NCI-H460 (cell line): ENCODE measurements around the gene LDLRAD4. TPM values are rescaled to one million over a fixed set of nuclear protein-coding genes. Genes with fewer than 3 reads are reported as not detected.
A peak's percentile ranks its signal among the peaks of the same experiment; 100 is the strongest.

Source experiments
- DNase-seq: peaks from one replicate; pipeline ENCODE4 v3.0.0-alpha.2; 2016; ENCODE audit warnings: low read depth; ENCODE audit errors: extremely low read depth
- total RNA-seq: library from RNA; depleted of rRNA; stranded (reverse); fragments of >200 nt; shearing (Covaris generic); gene quantifications from 2 replicates; pipeline ENCODE4 v1.2.3, GENCODE V29; 2014

Gene LDLRAD4
- total RNA-seq, 1 experiment from 2014 or later = not detected

DNA sequence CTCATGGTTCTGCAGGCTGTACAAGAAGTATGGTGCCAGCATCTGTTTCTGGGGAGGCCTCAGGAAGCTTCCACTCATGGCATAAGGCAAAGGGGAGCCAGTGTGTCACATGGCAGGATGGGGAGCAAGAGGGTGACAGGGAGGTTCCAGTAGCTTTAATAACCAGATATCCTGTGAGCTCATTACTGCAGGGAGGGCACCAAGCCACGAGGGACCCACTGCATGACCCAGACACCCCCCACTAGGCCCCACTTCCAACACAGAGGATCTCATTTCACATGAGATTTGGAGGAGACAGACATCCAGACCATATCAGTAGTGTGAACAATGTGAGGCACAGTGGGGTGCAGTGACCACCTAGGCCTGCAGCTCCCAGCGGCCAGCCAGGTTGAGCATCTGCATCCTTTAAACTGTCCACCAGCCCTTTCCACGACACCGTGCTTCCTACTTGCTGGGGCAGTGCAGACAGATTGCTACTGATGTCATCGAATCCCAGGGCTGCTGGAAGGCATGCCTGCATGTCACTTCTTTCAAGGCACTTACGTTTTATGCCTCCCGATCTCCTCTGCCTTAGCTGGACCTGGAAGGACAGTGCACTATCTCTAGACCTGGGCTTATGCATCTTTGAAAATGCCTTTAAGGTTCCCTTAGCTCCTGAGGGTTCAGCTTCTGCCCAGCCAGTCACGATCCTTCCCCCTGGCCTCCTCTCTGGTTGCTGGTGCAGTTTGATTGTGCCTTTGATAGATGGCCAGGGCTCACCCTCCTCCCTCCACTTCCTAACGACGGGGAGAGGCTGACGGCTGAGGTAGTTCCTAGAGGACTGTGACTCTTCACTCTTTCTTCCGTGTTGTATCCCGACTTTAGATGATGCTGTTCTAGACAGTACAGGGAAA lies 333.5 kb downstream of the LDLRAD4 start:
- no peak for DNase-seq

DNA sequence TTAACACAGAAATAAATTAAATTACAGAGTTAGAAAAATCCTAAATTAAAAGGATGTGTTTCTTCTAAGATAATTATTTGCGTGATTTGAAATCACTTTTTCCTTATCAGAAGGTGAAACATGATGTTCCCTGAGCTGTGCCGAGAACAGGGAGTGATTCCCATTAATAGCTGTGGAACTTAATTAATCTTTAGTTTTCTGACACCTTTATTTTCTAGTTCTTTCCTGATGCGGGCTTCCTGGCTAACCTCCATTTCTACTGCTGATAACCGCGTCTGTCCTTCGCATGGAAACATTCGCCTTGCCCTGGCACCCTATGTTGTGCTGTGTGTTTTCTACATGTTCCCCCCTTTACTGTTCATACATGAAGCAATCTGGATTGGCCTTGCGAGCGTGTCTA lies 334.9 kb downstream of the LDLRAD4 start:
- no peak for DNase-seq

DNA sequence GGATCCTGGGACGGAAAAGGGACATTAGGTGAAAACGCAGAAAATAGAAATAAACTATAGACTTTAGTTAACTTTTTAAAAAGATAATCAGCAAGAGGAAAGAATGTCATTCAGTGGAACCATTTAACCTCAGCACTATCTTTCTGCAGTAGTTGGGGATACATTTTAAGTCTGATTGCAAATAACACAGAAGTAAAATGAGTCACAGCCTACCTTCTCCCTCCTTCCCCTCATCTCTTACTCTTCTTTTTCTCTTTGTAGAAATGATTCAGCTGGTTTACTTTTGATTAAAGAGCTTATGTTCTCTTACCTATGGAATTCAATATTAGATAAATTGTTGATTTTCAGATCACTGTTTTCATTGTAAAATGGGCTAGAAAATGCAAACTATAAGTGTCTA lies 336.6 kb downstream of the LDLRAD4 start:
- DNase-seq = no peak

DNA sequence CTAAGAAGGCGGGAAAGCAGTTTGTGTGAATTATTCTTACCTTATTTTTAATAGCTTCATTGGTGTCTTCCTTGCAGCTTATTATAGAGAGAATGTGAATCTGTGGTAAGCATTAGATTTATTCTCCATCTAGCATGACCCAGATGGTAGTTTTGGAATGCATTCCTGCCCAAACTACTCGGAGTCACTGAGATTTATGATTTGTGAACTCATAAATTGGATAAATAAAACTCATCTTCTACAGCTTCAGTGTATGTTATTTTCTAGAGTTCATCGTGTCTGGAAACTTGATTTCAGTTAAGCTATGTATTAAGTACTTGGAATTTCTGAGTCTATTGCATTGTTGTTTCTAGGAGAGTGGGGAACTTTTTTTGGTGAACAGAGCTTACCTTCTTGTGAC lies 337.3 kb downstream of the LDLRAD4 start:
- no peak for DNase-seq

DNA sequence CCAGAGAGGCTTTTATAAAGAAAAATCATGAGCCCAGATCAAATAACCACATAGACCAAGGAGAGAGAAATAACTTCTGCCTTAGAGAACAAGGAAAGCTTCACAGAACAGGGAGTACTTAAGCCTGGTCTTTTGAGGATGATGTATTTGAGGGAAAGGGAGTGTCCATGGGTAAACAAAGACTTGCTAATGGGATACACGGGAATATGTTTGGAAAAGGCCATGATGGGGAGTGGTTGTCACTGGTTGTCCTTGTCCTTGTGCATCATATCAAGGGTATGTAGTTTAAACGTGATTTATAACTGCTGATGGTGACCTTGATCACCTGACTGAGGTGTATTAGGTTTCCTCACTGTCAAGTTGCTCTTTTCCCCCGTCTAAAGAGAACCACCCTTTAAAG lies 337.9 kb downstream of the LDLRAD4 start:
- DNase-seq = no peak

DNA sequence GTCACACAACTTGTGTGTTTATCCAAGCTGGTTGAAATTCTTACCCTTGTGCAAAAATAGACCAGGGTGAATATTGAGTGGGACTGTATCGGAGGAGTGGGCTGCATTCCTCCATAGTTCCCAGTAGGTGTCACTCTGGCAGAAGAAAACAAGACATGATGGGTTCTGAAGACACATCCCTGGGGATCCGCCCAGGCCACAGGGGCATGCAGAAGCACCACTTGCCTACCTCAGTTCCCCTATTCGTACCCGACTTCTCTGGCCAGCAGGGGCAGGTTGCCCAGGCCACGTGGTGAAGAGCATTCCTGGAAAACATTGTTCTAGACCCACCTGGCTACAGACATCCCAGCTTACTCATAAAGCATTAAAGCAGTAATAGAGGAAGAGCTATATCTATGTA lies 339.6 kb downstream of the LDLRAD4 start:
- DNase-seq = peak; percentile 9

DNA sequence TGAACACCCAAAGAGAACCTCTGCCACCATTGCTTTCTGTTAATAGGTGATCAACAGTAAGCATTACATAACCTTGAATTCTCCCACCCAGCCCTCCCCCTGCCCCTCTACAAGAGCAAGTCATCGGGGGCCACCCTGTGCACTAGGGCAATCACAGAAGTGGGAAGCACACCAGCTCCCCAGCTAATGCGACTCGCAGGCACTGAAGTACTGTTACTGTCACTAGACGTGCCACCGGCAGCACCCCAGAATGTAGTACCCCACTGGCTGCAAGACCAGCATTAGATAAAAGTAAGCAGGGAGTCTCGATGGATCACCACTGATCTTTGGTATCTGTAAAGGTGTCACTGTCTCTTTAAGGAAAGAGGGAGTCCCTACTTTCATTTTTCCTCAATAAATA lies 340.2 kb downstream of the LDLRAD4 start:
- DNase-seq = no peak

DNA sequence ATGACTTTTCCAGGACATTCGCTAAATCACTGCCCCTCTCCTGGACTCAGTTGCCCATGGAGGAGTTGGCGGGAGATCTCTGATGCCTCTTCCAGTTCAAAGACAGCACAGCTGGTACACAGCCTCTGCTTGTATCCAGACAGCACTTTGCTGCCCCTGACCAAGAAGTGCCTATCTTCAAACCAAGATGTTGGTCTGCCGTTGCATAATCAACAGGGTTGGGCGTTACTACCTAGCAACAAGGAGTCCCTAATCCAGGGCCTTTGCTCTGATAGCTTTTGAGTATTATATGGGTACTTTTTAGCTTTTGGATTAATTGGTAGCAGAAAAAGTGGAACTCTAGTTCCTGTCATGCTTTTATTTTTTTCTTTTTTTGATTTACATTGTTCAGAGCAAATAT lies 341.2 kb downstream of the LDLRAD4 start:
- no peak for DNase-seq

DNA sequence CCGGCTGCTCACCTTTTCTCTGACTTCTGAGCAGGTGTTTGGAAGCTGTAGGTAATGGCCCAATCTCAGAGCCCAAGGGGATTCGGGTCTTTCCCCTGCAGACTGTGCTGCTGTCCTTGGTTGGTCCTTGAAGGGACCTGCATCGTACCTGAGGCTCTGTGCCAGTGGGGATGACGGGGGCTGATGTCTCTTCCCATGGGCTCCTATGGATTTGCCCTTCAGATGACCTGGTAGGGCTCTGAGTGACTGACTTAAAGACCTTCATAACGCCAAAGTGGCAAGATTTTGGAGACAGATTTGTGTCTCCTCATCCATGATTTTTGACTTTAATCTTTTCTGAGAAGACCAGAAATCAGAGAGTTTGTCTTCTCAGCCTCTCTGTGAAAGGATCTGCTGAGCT lies 341.7 kb downstream of the LDLRAD4 start:
- DNase-seq = no peak

DNA sequence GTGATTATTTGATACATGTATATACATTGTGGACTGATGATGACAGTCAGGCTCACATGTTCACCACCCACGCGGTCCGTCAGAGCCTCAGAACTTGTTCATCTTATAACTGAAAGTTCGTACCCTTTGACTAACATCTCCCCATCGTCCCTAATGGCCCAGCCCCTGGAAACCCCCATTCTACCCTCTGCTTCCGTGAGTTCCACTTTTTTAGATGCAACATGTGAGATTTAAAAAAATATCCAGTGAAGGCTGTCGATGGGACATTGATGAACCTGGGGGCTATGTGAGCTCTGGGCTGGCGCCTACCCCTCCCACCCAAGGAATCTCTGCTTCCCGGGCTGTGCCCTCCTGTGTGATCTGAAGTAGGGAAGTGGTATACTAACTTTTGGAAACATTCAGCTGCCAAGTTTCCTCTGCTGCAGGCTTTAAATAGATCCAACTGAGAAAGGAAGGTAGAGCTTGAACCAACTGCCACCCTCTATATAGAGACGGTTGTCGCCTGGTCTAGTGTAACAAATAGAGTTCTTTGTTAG lies 344.0 kb downstream of the LDLRAD4 start:
- no peak for DNase-seq

DNA sequence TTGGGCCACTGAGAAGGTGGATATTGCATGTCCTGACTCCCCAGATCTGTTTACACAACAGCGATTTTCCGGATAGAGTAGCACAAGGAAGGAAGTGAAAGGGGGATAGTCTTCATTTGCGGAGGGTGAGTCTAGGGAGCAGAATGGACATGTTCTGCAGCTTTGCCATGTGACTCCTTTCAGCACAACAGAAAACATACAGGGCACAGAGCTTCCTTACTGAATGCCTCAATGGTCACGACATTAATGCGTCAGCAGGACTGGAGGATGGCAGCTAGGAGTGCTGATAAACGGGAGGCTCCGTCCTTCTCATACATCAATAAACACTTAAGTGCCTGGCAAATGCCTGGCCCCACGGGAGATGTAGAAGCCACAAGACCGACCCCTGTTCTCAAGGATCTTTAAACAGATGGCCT lies 344.8 kb downstream of the LDLRAD4 start:
- DNase-seq = no peak

DNA sequence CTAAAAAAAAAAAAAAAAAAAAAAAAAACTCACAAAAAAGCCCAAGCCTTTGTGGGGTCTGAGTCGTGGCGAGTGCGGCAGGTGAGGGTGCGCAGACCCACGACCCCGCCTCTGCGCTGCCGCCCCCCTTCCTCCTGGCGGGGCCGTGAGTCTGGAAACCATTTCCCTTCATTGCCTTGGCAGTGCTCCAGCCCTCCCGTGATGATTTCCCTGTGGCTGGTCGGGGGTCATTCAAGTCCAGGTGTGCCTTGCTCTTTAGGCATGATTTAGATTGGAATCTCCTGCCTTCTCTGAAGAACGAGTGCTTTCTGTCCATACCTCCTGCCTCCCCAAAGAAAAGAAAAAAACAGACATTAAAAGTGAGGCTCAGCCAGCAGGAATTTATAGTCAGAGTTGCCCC lies 346.0 kb downstream of the LDLRAD4 start:
- no peak for DNase-seq

DNA sequence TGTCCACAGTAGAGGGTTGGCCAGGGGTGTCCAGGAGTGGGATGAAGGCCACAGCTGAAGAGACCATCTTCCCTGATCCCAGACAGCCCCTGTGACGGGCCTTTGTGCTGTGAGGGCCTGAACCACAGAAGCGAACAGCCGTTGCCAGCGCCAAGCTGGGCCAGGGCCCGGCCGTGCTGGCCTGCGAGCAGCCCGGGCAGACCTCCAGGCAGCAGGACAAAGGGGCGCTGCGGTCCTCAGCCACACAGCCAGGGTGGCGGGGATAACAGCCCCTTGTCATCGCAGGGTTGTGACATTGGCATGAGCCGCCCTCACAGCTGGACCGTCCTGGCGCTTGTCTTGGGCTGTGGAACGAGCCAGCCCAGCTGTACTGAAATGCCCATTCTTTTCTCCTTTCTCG lies 346.7 kb downstream of the LDLRAD4 start:
- no peak for DNase-seq

DNA sequence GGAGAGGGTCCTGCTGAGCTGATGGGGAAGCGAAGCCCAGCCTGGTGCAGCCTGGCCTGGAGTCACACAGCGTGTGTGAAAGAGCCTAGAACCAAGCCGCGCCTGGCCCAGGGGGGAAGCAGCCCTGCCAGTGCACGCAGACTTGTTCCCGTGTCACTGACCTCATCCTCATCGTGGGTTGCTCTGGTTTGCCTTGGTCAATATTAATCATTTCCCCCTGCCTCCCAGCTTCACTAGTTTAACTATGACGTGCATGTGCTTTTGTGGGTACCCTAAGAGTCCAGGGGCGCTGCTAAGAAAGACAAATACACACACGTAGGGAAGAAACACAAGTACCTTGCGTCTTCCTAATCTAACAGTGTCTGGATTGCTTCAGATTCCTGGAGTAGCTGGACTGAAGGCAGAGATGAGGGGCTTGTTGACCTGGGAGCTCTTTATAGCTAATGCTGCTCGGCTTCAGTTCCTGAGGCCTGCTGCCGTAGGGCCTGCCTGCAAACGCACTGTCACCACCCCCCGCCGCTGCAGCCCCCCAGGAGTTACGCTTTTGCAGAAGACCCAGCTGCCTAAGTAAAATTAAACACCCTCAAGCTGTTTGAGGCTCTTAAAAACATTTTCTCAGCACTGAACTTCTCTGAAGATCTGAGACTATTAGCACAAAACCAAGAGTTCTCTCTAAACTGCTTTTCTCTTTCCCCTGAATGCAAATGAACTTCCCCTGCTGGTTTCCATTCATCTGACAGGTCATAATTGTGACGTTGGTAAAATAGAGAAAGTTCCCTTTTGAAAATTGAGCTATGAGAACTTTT lies 348.6 kb downstream of the LDLRAD4 start:
- no peak for DNase-seq

DNA sequence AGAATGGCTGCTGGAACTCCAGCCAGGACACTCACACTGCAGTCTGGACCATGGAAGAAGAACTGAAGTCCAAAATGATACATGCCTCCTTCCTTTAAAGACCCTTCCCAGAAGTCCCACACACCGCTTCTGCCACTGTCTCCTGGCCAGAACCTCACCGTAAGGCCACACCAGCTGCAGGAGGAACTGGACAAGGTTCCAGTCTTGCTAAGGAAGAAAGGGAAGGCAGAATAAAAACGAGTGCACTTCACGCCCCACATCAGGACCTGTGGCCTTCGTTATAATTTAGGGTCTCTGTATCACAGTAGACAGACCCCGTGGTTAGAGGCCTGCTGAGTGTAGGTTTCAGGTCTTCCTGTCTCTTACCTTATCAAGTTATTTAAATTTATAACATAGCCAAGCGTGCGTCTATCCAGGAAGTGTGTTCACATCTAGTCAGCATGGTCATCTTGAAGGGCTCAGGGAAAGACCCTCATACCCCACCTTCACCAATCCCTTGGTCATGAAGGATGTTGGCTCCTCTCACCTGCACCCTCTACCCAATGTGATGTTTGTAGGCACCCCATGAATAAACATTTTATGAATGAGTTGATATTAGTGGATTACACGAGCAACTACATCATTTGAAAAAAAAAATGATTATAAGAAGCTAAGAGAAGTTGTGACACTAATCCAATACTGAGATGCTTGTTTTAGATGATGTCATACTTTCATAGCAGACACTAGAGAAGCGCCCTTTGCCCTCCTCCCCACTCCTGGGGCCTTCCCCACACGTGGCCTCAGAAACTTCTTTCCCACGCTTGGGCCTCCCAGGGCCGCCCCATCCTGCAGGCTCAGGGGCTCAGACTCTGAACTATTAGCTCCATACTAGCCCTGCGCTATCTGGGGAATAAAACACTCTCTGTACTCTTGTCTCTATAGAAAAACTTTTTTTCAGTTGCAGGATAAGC lies 350.2 kb downstream of the LDLRAD4 start:
- no peak for DNase-seq

DNA sequence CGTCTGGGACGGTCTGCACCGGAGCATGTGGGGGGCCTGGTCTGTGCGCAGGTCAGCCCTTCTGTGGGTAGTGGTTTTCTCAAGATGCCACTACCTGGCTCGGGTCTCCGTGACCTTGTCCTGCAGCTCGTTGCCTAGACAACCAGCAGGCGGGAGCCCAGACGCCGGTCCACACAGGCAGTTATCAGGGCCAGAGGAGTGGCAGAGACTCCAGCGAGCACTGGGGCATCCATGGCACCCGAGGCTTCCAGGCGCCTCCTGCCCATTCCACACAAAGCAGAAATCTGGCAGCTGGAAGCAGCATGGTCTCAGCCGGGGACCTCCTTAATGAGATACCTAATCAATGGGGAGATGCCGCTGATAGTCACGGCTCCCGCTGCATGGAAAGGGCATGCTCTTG lies 351.7 kb downstream of the LDLRAD4 start:
- DNase-seq = no peak

DNA sequence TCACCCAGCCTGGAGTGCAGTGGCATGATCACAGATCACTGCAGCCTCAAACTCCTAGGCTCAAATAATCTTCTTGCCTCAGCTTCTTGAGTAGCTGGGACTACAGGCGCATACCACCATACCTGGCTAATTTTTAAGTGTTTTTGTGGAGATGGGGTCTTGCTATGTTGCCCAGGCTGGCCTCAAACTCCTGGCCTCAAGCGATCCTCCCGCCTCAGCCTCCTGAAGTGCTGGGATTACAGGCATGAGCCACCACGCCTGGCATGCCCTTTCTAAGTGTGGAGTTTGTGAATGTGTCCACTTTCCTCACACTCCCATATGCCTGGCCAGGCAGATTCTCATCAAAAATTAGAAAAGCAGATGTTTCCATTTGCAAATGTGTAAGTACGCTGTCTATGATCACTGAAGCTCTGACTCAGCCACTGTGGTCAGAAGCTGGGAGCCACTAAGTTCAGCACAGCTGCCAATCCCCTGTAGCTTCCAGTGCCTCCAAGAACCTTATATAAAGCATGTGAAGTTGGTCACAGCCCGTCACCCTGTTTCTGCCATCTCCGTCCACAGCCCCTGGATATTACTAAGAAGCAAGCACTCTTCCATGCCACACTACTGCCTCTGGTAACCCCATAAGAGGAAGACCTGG lies 352.4 kb downstream of the LDLRAD4 start:
- no peak for DNase-seq

DNA sequence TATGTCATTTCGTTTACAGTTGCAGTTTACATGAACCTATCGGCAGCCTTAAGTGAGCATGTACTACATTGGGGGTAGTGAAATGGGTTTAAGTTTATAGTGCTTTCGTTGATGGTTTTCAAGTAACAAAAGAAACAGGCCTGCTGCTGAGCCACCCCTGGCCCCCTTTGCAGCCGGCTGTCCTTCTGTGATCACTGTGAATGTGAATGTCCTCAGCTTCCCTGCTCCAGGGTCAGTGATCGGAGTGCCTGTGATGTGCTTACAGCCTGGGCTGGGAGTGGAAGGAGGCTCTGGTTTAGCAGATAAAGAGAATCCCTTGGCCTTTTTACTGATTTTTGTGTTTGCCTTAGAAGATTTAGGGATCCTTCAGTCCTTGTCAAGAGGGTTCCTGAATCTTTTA lies 353.6 kb downstream of the LDLRAD4 start:
- no peak for DNase-seq

DNA sequence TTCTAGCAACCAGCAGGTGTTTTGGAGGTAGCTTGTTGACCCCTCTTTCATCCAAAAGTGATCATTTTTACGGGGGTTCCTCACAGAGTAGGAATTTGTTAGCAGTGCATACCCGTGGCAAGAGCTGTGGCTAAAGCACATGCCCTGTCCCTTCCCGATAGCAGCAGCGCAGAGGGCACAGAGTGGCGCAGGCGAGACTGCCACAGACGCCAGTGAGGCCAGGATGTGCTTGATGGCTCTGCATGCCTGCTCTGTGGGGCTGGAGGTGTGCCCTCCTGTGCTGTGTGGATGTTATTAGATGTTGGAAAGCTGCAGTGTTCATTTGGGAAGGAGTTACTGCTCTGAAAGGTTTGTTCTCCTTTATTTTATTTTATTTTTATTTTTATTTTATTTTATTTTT lies 354.2 kb downstream of the LDLRAD4 start:
- DNase-seq = no peak

DNA sequence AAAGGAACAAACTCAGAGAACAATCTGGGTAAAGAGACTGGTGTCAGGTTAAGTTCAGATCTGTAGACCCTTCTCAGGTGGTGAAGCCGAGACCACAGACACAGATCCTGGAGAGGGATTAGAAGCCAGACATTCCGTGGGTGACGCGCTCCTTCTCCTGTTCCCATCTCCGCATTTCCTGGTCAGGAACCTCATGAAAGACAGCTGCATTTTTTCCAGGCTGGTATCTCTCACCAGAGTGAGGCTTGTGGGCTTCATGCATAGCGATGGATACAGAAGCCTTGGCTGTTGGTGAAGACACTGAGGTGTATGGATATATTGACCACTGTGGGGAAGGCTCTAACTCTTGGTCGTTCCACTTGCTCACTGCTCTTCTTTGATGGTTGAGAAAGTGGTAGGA lies 355.2 kb downstream of the LDLRAD4 start:
- DNase-seq = no peak
